ENCODE results near the gene MORN1. TPM values are rescaled to one million over a fixed set of nuclear protein-coding genes. Genes with fewer than 3 reads are reported as not detected.

The MORN1 gene
- total and polyA plus RNA-seq, 10 of the 15 experiments (the other 5 are each of a cell fraction or from before 2014, with no cell fraction given): 0.76 to 7.9 (median 5.5) TPM

GRCh38 chr1:2344744-2345296 lies 46.5 kb downstream of the MORN1 start (continued):
- TF ChIP-seq SUZ12 (IDR thresholded peaks at IDR 0.05; ENCODE audit: unreplicated experiment) (no peak), POLR2AphosphoS2 (IDR thresholded peaks at IDR 0.05; ENCODE audit: low read depth, low read length) (no peak), CREB1 (IDR thresholded peaks at IDR 0.05; ENCODE audit: low read depth) (no peak), BACH1 (IDR thresholded peaks at IDR 0.05; ENCODE audit: borderline replicate concordance) (no peak), NFIC (IDR thresholded peaks at IDR 0.05; ENCODE audit: low read depth, low read length) (no peak), BHLHE40 (IDR thresholded peaks at IDR 0.05; ENCODE audit: borderline replicate concordance in 1 of 2, low read depth in 2 of 2, low read length in 1 of 2) (no peak), NR2C2 (IDR thresholded peaks at IDR 0.05; ENCODE audit: borderline replicate concordance, control insufficient read depth, insufficient read length, low read depth) (no peak), MXI1 (IDR thresholded peaks at IDR 0.05; ENCODE audit: low read depth, low read length) (no peak), ZZZ3 (IDR thresholded peaks at IDR 0.05; ENCODE audit: control insufficient read depth, insufficient read length, low read depth) (no peak), CHD4 (IDR thresholded peaks at IDR 0.05) (no peak), IRF5 (IDR thresholded peaks at IDR 0.05; ENCODE audit: borderline replicate concordance) (no peak), MYB (IDR thresholded peaks at IDR 0.05; ENCODE audit: borderline replicate concordance, low read depth, low read length) (no peak)
- TF ChIP-seq, protein P1, sequence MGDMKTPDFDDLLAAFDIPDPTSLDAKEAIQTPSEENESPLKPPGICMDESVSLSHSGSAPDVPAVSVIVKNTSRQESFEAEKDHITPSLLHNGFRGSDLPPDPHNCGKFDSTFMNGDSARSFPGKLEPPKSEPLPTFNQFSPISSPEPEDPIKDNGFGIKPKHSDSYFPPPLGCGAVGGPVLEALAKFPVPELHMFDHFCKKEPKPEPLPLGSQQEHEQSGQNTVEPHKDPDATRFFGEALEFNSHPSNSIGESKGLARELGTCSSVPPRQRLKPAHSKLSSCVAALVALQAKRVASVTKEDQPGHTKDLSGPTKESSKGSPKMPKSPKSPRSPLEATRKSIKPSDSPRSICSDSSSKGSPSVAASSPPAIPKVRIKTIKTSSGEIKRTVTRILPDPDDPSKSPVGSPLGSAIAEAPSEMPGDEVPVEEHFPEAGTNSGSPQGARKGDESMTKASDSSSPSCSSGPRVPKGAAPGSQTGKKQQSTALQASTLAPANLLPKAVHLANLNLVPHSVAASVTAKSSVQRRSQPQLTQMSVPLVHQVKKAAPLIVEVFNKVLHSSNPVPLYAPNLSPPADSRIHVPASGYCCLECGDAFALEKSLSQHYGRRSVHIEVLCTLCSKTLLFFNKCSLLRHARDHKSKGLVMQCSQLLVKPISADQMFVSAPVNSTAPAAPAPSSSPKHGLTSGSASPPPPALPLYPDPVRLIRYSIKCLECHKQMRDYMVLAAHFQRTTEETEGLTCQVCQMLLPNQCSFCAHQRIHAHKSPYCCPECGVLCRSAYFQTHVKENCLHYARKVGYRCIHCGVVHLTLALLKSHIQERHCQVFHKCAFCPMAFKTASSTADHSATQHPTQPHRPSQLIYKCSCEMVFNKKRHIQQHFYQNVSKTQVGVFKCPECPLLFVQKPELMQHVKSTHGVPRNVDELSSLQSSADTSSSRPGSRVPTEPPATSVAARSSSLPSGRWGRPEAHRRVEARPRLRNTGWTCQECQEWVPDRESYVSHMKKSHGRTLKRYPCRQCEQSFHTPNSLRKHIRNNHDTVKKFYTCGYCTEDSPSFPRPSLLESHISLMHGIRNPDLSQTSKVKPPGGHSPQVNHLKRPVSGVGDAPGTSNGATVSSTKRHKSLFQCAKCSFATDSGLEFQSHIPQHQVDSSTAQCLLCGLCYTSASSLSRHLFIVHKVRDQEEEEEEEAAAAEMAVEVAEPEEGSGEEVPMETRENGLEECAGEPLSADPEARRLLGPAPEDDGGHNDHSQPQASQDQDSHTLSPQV (IDR thresholded peaks at IDR 0.05): no peak

Data from GM12878 (cell line).